ENCODE data around the gene SASH1.

- TF ChIP-seq CTCF (IDR thresholded peaks at IDR 0.05) (no peak), POLR2A (IDR thresholded peaks at IDR 0.05) (no peak)
These were observed 165.9 kb downstream of the SASH1 start for GRCh38 chr6:148508401-148509041.
